H9 (cell line): Measurements from ENCODE around the gene LCE1C. TPM values are rescaled to one million over a fixed set of nuclear protein-coding genes. Genes with fewer than 3 reads are reported as not detected.

Source experiments
- DNase-seq: peaks from one replicate; pipeline ENCODE4 v3.0.0-alpha.2; 2017
- H2AFZ ChIP-seq: one replicate; pipeline ENCODE4 v1.6.1; 2013; ENCODE audit warnings: mild to moderate bottlenecking, low read length, control low read depth, moderate library complexity
- H2AK5ac ChIP-seq: 2 replicates; pipeline ENCODE4 v1.6.1; 2013; ENCODE audit warnings: low read length, control low read depth, mixed read lengths; ENCODE audit not compliant: insufficient read length
- H2BK120ac ChIP-seq: one replicate; pipeline ENCODE4 v1.6.1; 2013; ENCODE audit warnings: low read depth, mild to moderate bottlenecking, low read length, control low read depth, inconsistent platforms; ENCODE audit not compliant: poor library complexity, severe bottlenecking
- H2BK12ac ChIP-seq: 2 replicates; pipeline ENCODE4 v1.6.1; 2013; ENCODE audit warnings: low read length, control low read depth, mixed read lengths, low read depth; ENCODE audit not compliant: insufficient read length
- H2BK15ac ChIP-seq: 2 replicates; pipeline ENCODE4 v1.6.1; 2013; ENCODE audit warnings: low read depth, low read length, control low read depth
- H2BK20ac ChIP-seq: one replicate; pipeline ENCODE4 v1.6.1; 2013; ENCODE audit warnings: low read depth, mild to moderate bottlenecking, low read length, control low read depth, inconsistent platforms; ENCODE audit not compliant: poor library complexity, severe bottlenecking
- H2BK5ac ChIP-seq: 2 replicates; pipeline ENCODE4 v1.6.1; 2013; ENCODE audit warnings: low read length, control low read depth, mixed read lengths; ENCODE audit not compliant: insufficient read length
- H3K14ac ChIP-seq: 2 replicates; pipeline ENCODE4 v1.6.1; 2013; ENCODE audit warnings: low read length, control low read depth; ENCODE audit not compliant: insufficient read depth
- H3K18ac ChIP-seq: 2 replicates; pipeline ENCODE4 v1.6.1; 2013; ENCODE audit warnings: low read depth, mild to moderate bottlenecking, mixed read lengths, low read length, control low read depth; ENCODE audit not compliant: insufficient read length
- H3K23ac ChIP-seq: 2 replicates; pipeline ENCODE4 v1.6.1; 2013; ENCODE audit warnings: low read length, control low read depth, mixed read lengths, low read depth; ENCODE audit not compliant: insufficient read length
- H3K23me2 ChIP-seq: 2 replicates; pipeline ENCODE4 v1.6.1; 2013; ENCODE audit warnings: low read depth, mild to moderate bottlenecking, mixed read lengths, low read length, control low read depth; ENCODE audit not compliant: insufficient read length, poor library complexity, severe bottlenecking
- H3K27ac ChIP-seq: 2 replicates; pipeline ENCODE4 v1.5.1; 2013; ENCODE audit warnings: low read length, control low read depth, mixed read lengths, low read depth; ENCODE audit not compliant: insufficient read length
- H3K27me3 ChIP-seq: 2 replicates; pipeline ENCODE4 v1.6.1; 2013; ENCODE audit warnings: low read length, control low read depth, inconsistent platforms; ENCODE audit not compliant: insufficient read depth
- H3K4ac ChIP-seq: 2 replicates; pipeline ENCODE4 v1.6.1; 2013; ENCODE audit warnings: low read depth, mild to moderate bottlenecking, control low read depth, inconsistent platforms, low read length, moderate library complexity
- H3K4me1 ChIP-seq: 2 replicates; pipeline ENCODE4 v1.6.1; 2013; ENCODE audit warnings: low read length, control low read depth, inconsistent platforms; ENCODE audit not compliant: insufficient read depth
- H3K4me2 ChIP-seq: 2 replicates; pipeline ENCODE4 v1.6.1; 2013; ENCODE audit warnings: low read length, control low read depth, mixed read lengths; ENCODE audit not compliant: insufficient read length, insufficient read depth
- H3K56ac ChIP-seq: 2 replicates; pipeline ENCODE4 v1.6.1; 2013; ENCODE audit warnings: low read depth, mild to moderate bottlenecking, mixed read lengths, low read length, control low read depth; ENCODE audit not compliant: insufficient read length
- H3K79me1 ChIP-seq: 2 replicates; pipeline ENCODE4 v1.6.1; 2013; ENCODE audit warnings: low read depth, mild to moderate bottlenecking, moderate library complexity, low read length, control low read depth, inconsistent platforms; ENCODE audit not compliant: insufficient read depth, poor library complexity, severe bottlenecking
- H3K79me2 ChIP-seq: 2 replicates; pipeline ENCODE4 v1.6.1; 2013; ENCODE audit warnings: low read length, control low read depth, inconsistent platforms; ENCODE audit not compliant: insufficient read depth
- H3K9ac ChIP-seq: 2 replicates; pipeline ENCODE4 v1.6.1; 2013; ENCODE audit warnings: low read length, control low read depth, mixed read lengths; ENCODE audit not compliant: insufficient read length; ENCODE audit errors: extremely low read depth
- H3K9me3 ChIP-seq: one replicate; pipeline ENCODE4 v1.6.1; 2013; ENCODE audit warnings: low read depth, low read length, inconsistent platforms; ENCODE audit not compliant: control insufficient read depth
- H3T11ph ChIP-seq: one replicate; pipeline ENCODE4 v1.6.1; 2013; ENCODE audit warnings: mild to moderate bottlenecking, low read length, control low read depth, inconsistent platforms
- H4K20me1 ChIP-seq: one replicate; pipeline ENCODE4 v1.6.1; 2013; ENCODE audit not compliant: control insufficient read depth, insufficient read length, insufficient read depth
- H4K5ac ChIP-seq: 2 replicates; pipeline ENCODE4 v1.6.1; 2013; ENCODE audit warnings: low read depth, mild to moderate bottlenecking, mixed read lengths, low read length, control low read depth; ENCODE audit not compliant: insufficient read length
- H4K8ac ChIP-seq: replicated peaks from 2 replicates; pipeline ENCODE4 v1.6.1; 2013; ENCODE audit warnings: low read length, control low read depth, mixed read lengths, low read depth; ENCODE audit not compliant: insufficient read length
- H4K91ac ChIP-seq: 2 replicates; pipeline ENCODE4 v1.6.1; 2013; ENCODE audit warnings: low read depth, mild to moderate bottlenecking, moderate library complexity, mixed read lengths, low read length, control low read depth; ENCODE audit not compliant: insufficient read length
- H3K27ac Mint-ChIP-seq, 3 experiments: 2 replicates in 2 of 3; 3 replicates in 1 of 3; pipeline ENCODE4 v1.8.0; 2020 to 2021; ENCODE audit warnings: mixed read lengths in 3 of 3, mild to moderate bottlenecking in 1 of 3, moderate library complexity in 1 of 3
- H3K27me3 Mint-ChIP-seq: 2 replicates; pipeline ENCODE4 v1.8.0; 2021; ENCODE audit warnings: low read depth, mild to moderate bottlenecking, moderate library complexity, mixed read lengths
- H3K36me3 Mint-ChIP-seq, 3 experiments: 2 replicates in 2 of 3; 3 replicates in 1 of 3; pipeline ENCODE4 v1.8.0; 2020 to 2021; ENCODE audit warnings: low read depth in 3 of 3, mixed read lengths in 3 of 3; ENCODE audit not compliant: insufficient read depth in 1 of 3
- H3K4me1 Mint-ChIP-seq, 2 experiments: 2 replicates each; pipeline ENCODE4 v1.8.0; 2020; ENCODE audit warnings: mixed read lengths in 2 of 2
- H3K4me3 Mint-ChIP-seq, 2 experiments: 2 replicates in 1 of 2; 3 replicates in 1 of 2; pipeline ENCODE4 v1.8.0; 2020 to 2021; ENCODE audit warnings: mild to moderate bottlenecking in 2 of 2, mixed read lengths in 2 of 2, moderate library complexity in 1 of 2
- H3K9me3 Mint-ChIP-seq, 2 experiments: 2 replicates in 1 of 2; 3 replicates in 1 of 2; pipeline ENCODE4 v1.8.0; 2020; ENCODE audit warnings: mild to moderate bottlenecking in 2 of 2, mixed read lengths in 2 of 2, moderate library complexity in 1 of 2
- CTCF ChIP-seq: fragments of 200-600 bp; sonication (generic); conservative IDR thresholded peaks from 3 replicates; pipeline ENCODE4 v1.8.0; 2021; ENCODE audit warnings: antibody characterized with exemption, mild to moderate bottlenecking
- WGBS: extraction: QIAGEN DNeasy Blood & Tissue Kit; methylation state at CpG from one replicate; pipeline ENCODE4 v1.1.7; 2013; ENCODE audit warnings: missing lambda C conversion rate, low lambda C conversion rate, mixed read lengths; ENCODE audit not compliant: insufficient read length; ENCODE audit errors: extremely low coverage; 5-methylcytosine and 5-hydroxymethylcytosine counted together
- total RNA-seq: library from RNA; stranded (reverse); gene quantifications from 2 replicates; pipeline ENCODE4 v1.2.1, GENCODE V29; 2021

The LCE1C gene
- total RNA-seq, 1 experiment from 2014 or later: not detected

GRCh38 chr1:152823294-152823693 is 16.8 kb upstream of the LCE1C start:
- Histone ChIP-seq H2AFZ (no peak overlapping the region), H3K79me1 (no peaks in the 10 kb centered on the region), H3K4me2 (no peak overlapping the region), H3K79me2 (no peaks in the 10 kb centered on the region), H2BK20ac (no peak overlapping the region), H3K9ac (no peak overlapping the region), H3K27ac (no peak overlapping the region), H3K4me1 (no peaks in the 10 kb centered on the region), H4K91ac (no peak overlapping the region), H3K9me3 (peaks cover 58% of the 10 kb centered on the region), H2AK5ac (no peak overlapping the region), H3K23ac (no peak overlapping the region), H2BK15ac (no peak overlapping the region), H3K27me3 (no peaks in the 10 kb centered on the region), H4K5ac (no peak overlapping the region), H3K4ac (no peak overlapping the region), H3K14ac (no peak overlapping the region), H2BK12ac (no peak overlapping the region), H3K56ac (no peak overlapping the region), H3K18ac (no peak overlapping the region), H2BK120ac (no peak overlapping the region), H4K8ac (no peak overlapping the region), H4K20me1 (no peaks in the 10 kb centered on the region), H3T11ph (no peak overlapping the region), H3K23me2 (peaks cover 2% of the 10 kb centered on the region), H2BK5ac (no peak overlapping the region)
- Mint-ChIP-seq H3K4me1 (no peaks in the 10 kb centered on the region), H3K36me3 (peaks cover 4 to 21% (median 6%) of the 10 kb centered on the region in 3 experiments; a peak in 5 of 7 replicates), H3K9me3 (peaks cover 71 to 78% of the 10 kb centered on the region in 2 experiments), H3K4me3 (no peak overlapping the region), H3K27me3 (peaks cover 5% of the 10 kb centered on the region), H3K27ac (no peak overlapping the region)
- no peak for TF ChIP-seq CTCF
- WGBS: no CpG with 5 or more reads among the region's 5 CpGs
- DNase-seq: no peak
